Measurements from ENCODE around the gene DYNLL1. TPM values are rescaled to one million over a fixed set of nuclear protein-coding genes. Genes with fewer than 3 reads are reported as not detected.

The DYNLL1 gene
- total RNA-seq, 3 donors from 2014 or later = 155 to 170 (median 167) TPM

GRCh38 chr12:120532701-120533238 lies 36.9 kb downstream of the DYNLL1 start:
- Histone ChIP-seq H3K9me3 (no peaks in the 10 kb centered on the region), H3K36me3 (no peaks in the 10 kb centered on the region), H3K27me3 (no peaks in the 10 kb centered on the region), H3K4me1 (peaks cover 5 to 8% of the 10 kb centered on the region in 2 donors), H3K27ac (no peak overlapping the region), H3K4me3 (no peak overlapping the region)
- DNase-seq (ENCODE audit: low spot score in 2 of 2) = no peak
- TF ChIP-seq POLR2AphosphoS5 (IDR thresholded peaks at IDR 0.05) (no peak), CTCF (IDR thresholded peaks at IDR 0.05) (no peak), POLR2A (IDR thresholded peaks at IDR 0.05) (no peak)
- intact Hi-C loops (cut with DNase I; ENCODE audit: low total_unique reads) = no loop called here

- no peaks in the 10 kb centered on the region for H3K9me3 ChIP-seq
- H3K27ac ChIP-seq = peak within 1 kb of the TSS; percentile 95 to 98
- peak within 1 kb of the TSS; percentile 90 to 100 (median 99) for H3K4me3 ChIP-seq
- DNase-seq (ENCODE audit: low spot score in 2 of 2) = peak; percentile 72 to 81
- peaks cover 5 to 18% of the 10 kb centered on the region in 2 donors for H3K4me1 ChIP-seq
- no peaks in the 10 kb centered on the region for H3K36me3 ChIP-seq
- TF ChIP-seq CTCF (IDR thresholded peaks at IDR 0.05) (no peak), POLR2AphosphoS5 (IDR thresholded peaks at IDR 0.05) (peak; percentile 96 to 99 (median 97)), POLR2A (IDR thresholded peaks at IDR 0.05) (peak; percentile 98)
- H3K27me3 ChIP-seq = no peaks in the 10 kb centered on the region
- intact Hi-C loops (cut with DNase I; ENCODE audit: low total_unique reads) = no loop called here
Observed at GRCh38 chr12:120534203-120534702, 38.3 kb downstream of the DYNLL1 start, which contains the start of gene RNF10. TSS of gene RNF10 (plus strand) at chr12:120534356. CDS start at chr12:120534812, 456 bp downstream.

GRCh38 chr12:120534703-120535655 lies 39.1 kb downstream of the DYNLL1 start:
- H3K4me3 ChIP-seq = peak overlapping the region; percentile 90 to 100 (median 99)
- DNase-seq (ENCODE audit: low spot score in 2 of 2) = peak in 1 of 2 donors; percentile 56
- no peaks in the 10 kb centered on the region for H3K9me3 ChIP-seq
- no peaks in the 10 kb centered on the region for H3K36me3 ChIP-seq
- no peaks in the 10 kb centered on the region for H3K27me3 ChIP-seq
- TF ChIP-seq CTCF (IDR thresholded peaks at IDR 0.05) (no peak), POLR2AphosphoS5 (IDR thresholded peaks at IDR 0.05) (no peak), POLR2A (IDR thresholded peaks at IDR 0.05) (no peak)
- H3K27ac ChIP-seq = peak overlapping the region; percentile 95 to 98
- H3K4me1 ChIP-seq = peaks cover 5 to 25% of the 10 kb centered on the region in 2 donors
- intact Hi-C loops (cut with DNase I; ENCODE audit: low total_unique reads) = no loop called here

GRCh38 chr12:120536064-120536791 lies 40.3 kb downstream of the DYNLL1 start:
- Histone ChIP-seq H3K4me3 (peak overlapping the region; percentile 90 to 100 (median 99)), H3K27ac (peak overlapping the region; percentile 95 to 98), H3K36me3 (no peaks in the 10 kb centered on the region), H3K9me3 (no peaks in the 10 kb centered on the region), H3K27me3 (no peaks in the 10 kb centered on the region), H3K4me1 (peaks cover 5 to 27% of the 10 kb centered on the region in 2 donors)
- intact Hi-C loops (cut with DNase I; ENCODE audit: low total_unique reads) = no loop called here
- TF ChIP-seq POLR2A (IDR thresholded peaks at IDR 0.05) (no peak), POLR2AphosphoS5 (IDR thresholded peaks at IDR 0.05) (no peak), CTCF (IDR thresholded peaks at IDR 0.05) (no peak)
- no peak for DNase-seq (ENCODE audit: low spot score in 2 of 2)

Measured in breast epithelium (tissue), 4 donors.